H1 (cell line): ENCODE data around the gene CDCA7. TPM values are rescaled to one million over a fixed set of nuclear protein-coding genes. Genes with fewer than 3 reads are reported as not detected.
"Not testable (repeated sequence)": the region's sequence is repeated elsewhere in the genome, so short reads cannot be mapped to it uniquely, and the experiment has no call there.

ENCODE experiments used
- CTCF ChIA-PET: fragments of 300-600 bp; sonication (Branson Sonifier 250); formaldehyde crosslinking; loops from one replicate; lab custom pipeline; 2021; ENCODE audit not compliant: partially characterized antibody; lab: Charles Lee
- POLR2A ChIA-PET: fragments of 300-600 bp; sonication (Branson Sonifier 250); formaldehyde crosslinking; loops from one replicate; lab custom pipeline; 2021; ENCODE audit warnings: inconsistent platforms; ENCODE audit not compliant: partially characterized antibody; lab: Charles Lee
- DNase-seq, 2 experiments: peaks; one replicate each; pipeline versions ENCODE4 v3.0.0 to v3.0.0-alpha.2; 2010 to 2022; ENCODE audit warnings: low spot score in 2 of 2, low read depth in 1 of 2, mixed read lengths in 1 of 2
- FAIRE-seq: peaks from 2 replicates; lab custom pipeline; 2011; peaks lifted over from hg19 to GRCh38; lab: Jason Lieb, UNC
- H2AFZ ChIP-seq: 2 replicates; pipeline ENCODE4 v1.8.1; 2012; ENCODE audit warnings: low read length, inconsistent platforms
- H2AK5ac ChIP-seq: 2 replicates; pipeline ENCODE4 v1.6.1; 2013; ENCODE audit warnings: low read depth, low read length
- H2BK120ac ChIP-seq: replicated peaks from 2 replicates; pipeline ENCODE3; 2013; ENCODE audit warnings: low read depth, low read length, inconsistent platforms
- H2BK12ac ChIP-seq: 2 replicates; pipeline ENCODE4 v1.6.1; 2013; ENCODE audit warnings: low read depth, low read length
- H2BK15ac ChIP-seq: 2 replicates; pipeline ENCODE4 v1.6.1; 2013; ENCODE audit warnings: low read length
- H2BK20ac ChIP-seq: 2 replicates; pipeline ENCODE4 v1.6.1; 2013; ENCODE audit warnings: low read length
- H2BK5ac ChIP-seq: 2 replicates; pipeline ENCODE4 v1.6.1; 2013; ENCODE audit warnings: low read depth, low read length
- H3K14ac ChIP-seq: 2 replicates; pipeline ENCODE4 v1.6.1; 2013; ENCODE audit warnings: inconsistent platforms; ENCODE audit not compliant: insufficient read length
- H3K18ac ChIP-seq: 2 replicates; pipeline ENCODE4 v1.6.1; 2013; ENCODE audit warnings: low read length; ENCODE audit errors: extremely low read depth
- H3K23ac ChIP-seq: 2 replicates; pipeline ENCODE4 v1.6.1; 2013; ENCODE audit warnings: inconsistent platforms; ENCODE audit not compliant: insufficient read length
- H3K23me2 ChIP-seq: 2 replicates; pipeline ENCODE4 v1.6.1; 2013; ENCODE audit warnings: low read depth, low read length
- H3K27ac ChIP-seq: 2 replicates; pipeline ENCODE4 v1.6.1; 2011; ENCODE audit warnings: low read depth, low read length, inconsistent platforms
- H3K27me3 ChIP-seq, 4 experiments: replicated peaks in 1 of 4; 1 replicate in 1 of 4; 2 replicates in 3 of 4; pipeline versions ENCODE4 v1.6.1 to v1.8.1; 2011 to 2013; ENCODE audit warnings: low read length in 3 of 4, mild to moderate bottlenecking in 3 of 4, inconsistent platforms in 2 of 4, mixed read lengths in 2 of 4, moderate library complexity in 1 of 4; ENCODE audit not compliant: control insufficient read depth in 3 of 4, insufficient read depth in 3 of 4; ENCODE audit errors: extremely low read depth in 1 of 4
- H3K36me3 ChIP-seq, 4 experiments: 2 replicates each; pipeline versions ENCODE4 v1.6.1 to v1.8.1; 2011 to 2013; ENCODE audit warnings: mild to moderate bottlenecking in 4 of 4, low read length in 3 of 4, moderate library complexity in 2 of 4, control low read depth in 1 of 4, inconsistent platforms in 1 of 4; ENCODE audit not compliant: insufficient read depth in 4 of 4, control insufficient read depth in 2 of 4
- H3K4ac ChIP-seq: replicated peaks from 2 replicates; pipeline ENCODE3; 2013; ENCODE audit warnings: low read length, low read depth, mixed read lengths, inconsistent platforms; ENCODE audit not compliant: insufficient read length
- H3K4me1 ChIP-seq, 4 experiments: replicated peaks in 1 of 4; 1 replicate in 1 of 4; 2 replicates in 3 of 4; pipeline versions ENCODE4 v1.6.1 to v1.8.1; 2011 to 2013; ENCODE audit warnings: low read length in 3 of 4, inconsistent platforms in 2 of 4, mixed read lengths in 1 of 4; ENCODE audit not compliant: insufficient read depth in 4 of 4, control insufficient read depth in 3 of 4
- H3K4me2 ChIP-seq, 2 experiments: 2 replicates each; pipeline versions ENCODE4 v1.6.1 to v1.8.1; 2011 to 2013; ENCODE audit warnings: low read depth in 2 of 2, low read length in 2 of 2, control low read depth in 1 of 2, inconsistent platforms in 1 of 2, mild to moderate bottlenecking in 1 of 2; ENCODE audit not compliant: insufficient read depth in 1 of 2
- H3K4me3 ChIP-seq, 4 experiments: fragments of 200-600, 300-600 bp in 1 of 4; sonication (generic), shearing (Covaris generic), sonication (Bioruptor Twin) in 1 of 4; 2 replicates each; pipeline versions ENCODE4 v1.5.1 to v1.8.1; 2011 to 2016; ENCODE audit warnings: low read length in 4 of 4, low read depth in 3 of 4, control low read depth in 2 of 4, inconsistent platforms in 2 of 4, mild to moderate bottlenecking in 2 of 4, mixed read lengths in 1 of 4, moderate library complexity in 1 of 4; ENCODE audit not compliant: insufficient read depth in 2 of 4; ENCODE audit errors: extremely low read depth in 1 of 4
- H3K56ac ChIP-seq: replicated peaks from 2 replicates; pipeline ENCODE3; 2013; ENCODE audit warnings: low read depth, mild to moderate bottlenecking, mixed read lengths, low read length, inconsistent platforms; ENCODE audit not compliant: insufficient read length
- H3K79me1 ChIP-seq: 2 replicates; pipeline ENCODE4 v1.6.1; 2013; ENCODE audit warnings: low read depth, low read length, control low read depth
- H3K79me2 ChIP-seq, 2 experiments: 2 replicates each; pipeline versions ENCODE4 v1.6.1 to v1.8.1; 2012 to 2013; ENCODE audit warnings: low read length in 2 of 2, mild to moderate bottlenecking in 2 of 2, inconsistent platforms in 1 of 2; ENCODE audit not compliant: insufficient read depth in 2 of 2, control insufficient read depth in 1 of 2
- H3K9ac ChIP-seq, 4 experiments: replicated peaks in 1 of 4; 1 replicate in 1 of 4; 2 replicates in 3 of 4; pipeline versions ENCODE4 v1.6.1 to v1.8.1; 2011 to 2013; ENCODE audit warnings: low read depth in 3 of 4, low read length in 3 of 4, control low read depth in 2 of 4, mild to moderate bottlenecking in 2 of 4, moderate library complexity in 2 of 4, inconsistent platforms in 1 of 4; ENCODE audit errors: extremely low read depth in 1 of 4
- H3K9me3 ChIP-seq, 2 experiments: 2 replicates each; pipeline versions ENCODE4 v1.6.1 to v1.8.1; 2012 to 2013; ENCODE audit warnings: mild to moderate bottlenecking in 2 of 2, moderate library complexity in 2 of 2, control low read depth in 1 of 2, inconsistent platforms in 1 of 2, low read depth in 1 of 2, low read length in 1 of 2, mixed read lengths in 1 of 2; ENCODE audit not compliant: insufficient read depth in 2 of 2
- H4K20me1 ChIP-seq, 2 experiments: replicated peaks in 1 of 2; 2 replicates each; pipeline versions ENCODE3 to v1.8.1; 2011 to 2013; ENCODE audit warnings: inconsistent platforms in 2 of 2, low read length in 2 of 2, mild to moderate bottlenecking in 1 of 2; ENCODE audit not compliant: insufficient read depth in 2 of 2, control insufficient read depth in 1 of 2
- H4K5ac ChIP-seq: 2 replicates; pipeline ENCODE4 v1.6.1; 2013; ENCODE audit warnings: low read length, low read depth, mixed read lengths, inconsistent platforms; ENCODE audit not compliant: insufficient read length
- H4K8ac ChIP-seq: 2 replicates; pipeline ENCODE4 v1.8.0; 2013; ENCODE audit warnings: mild to moderate bottlenecking, moderate library complexity, low read length, inconsistent platforms; ENCODE audit not compliant: insufficient read depth; ENCODE audit errors: extremely low read depth
- H4K91ac ChIP-seq: replicated peaks from 2 replicates; pipeline ENCODE3; 2013; ENCODE audit warnings: low read length, mixed read lengths, inconsistent platforms; ENCODE audit not compliant: insufficient read length
- CBX8 ChIP-seq: fragments of 300-800, 300-1000 bp; sonication (generic); IDR thresholded peaks from 2 replicates; pipeline ENCODE4 v1.7.1; 2016; ENCODE audit warnings: low read depth, low read length, borderline replicate concordance
- GTF2F1 ChIP-seq: IDR thresholded peaks from 2 replicates; pipeline ENCODE4 v1.6.1; 2012; ENCODE audit warnings: low read depth, low read length, improper control_type of control experiment, borderline replicate concordance
- POLR2A ChIP-seq, 2 experiments: IDR thresholded peaks; 1 replicate in 1 of 2; 2 replicates in 1 of 2; pipeline ENCODE4 v1.6.1; 2011; ENCODE audit warnings: low read depth in 2 of 2, low read length in 2 of 2, mild to moderate bottlenecking in 2 of 2; ENCODE audit errors: control extremely low read depth in 1 of 2
- WGBS, 2 experiments: shearing (Covaris generic) in 1 of 2; methylation state at CpG; one replicate each; pipeline versions ENCODE4 v1.1.6 to v1.1.7; 2013 to 2015; ENCODE audit warnings: low lambda C conversion rate in 2 of 2, mixed read lengths in 2 of 2, inconsistent platforms in 1 of 2, low coverage in 1 of 2, missing lambda C conversion rate in 1 of 2; ENCODE audit not compliant: insufficient replicate concordance in 2 of 2, insufficient coverage in 1 of 2, insufficient read length in 1 of 2; ENCODE audit errors: extremely low coverage in 1 of 2, missing lambda C conversion rate in 1 of 2; 5-methylcytosine and 5-hydroxymethylcytosine counted together
- polyA plus RNA-seq, 7 experiments: library from polyadenylated mRNA; depleted of rRNA in 3 of 7; stranded (reverse) in 5 of 7; unstranded in 2 of 7; fragments of >200 nt in 5 of 7; fragments of 200-250 nt in 2 of 7; gene quantifications; 1 replicate in 5 of 7; 2 replicates in 1 of 7; 4 replicates in 1 of 7; pipeline versions ENCODE4 v1.2.1 to v1.2.3, GENCODE V29; 2011 to 2013; ENCODE audit warnings: missing spikeins in 2 of 7, mixed read lengths in 2 of 7
- total RNA-seq: library from RNA; stranded (reverse); fragmentation: NEBNext Ultra II Directional; extraction: Animal tissue kit (Norgen Biotek cat#: 25700); gene quantifications from 2 replicates; pipeline ENCODE4 v1.2.1, GENCODE V29; 2021

The CDCA7 gene
- total and polyA plus RNA-seq, 2 of the 8 experiments (the other 6 are each of a cell fraction or from before 2014, with no cell fraction given) = 64.4 to 80.4 TPM

GRCh38 chr2:173374634-173375033, 20.0 kb downstream of the CDCA7 start (continued):
- TF ChIP-seq GTF2F1 (no peak), POLR2A (IDR thresholded peaks at IDR 0.05; ENCODE audit: control extremely low read depth in 1 of 2, low read depth in 2 of 2, low read length in 2 of 2) (no peak), CBX8 (no peak)
- TF ChIP-seq, all 59 proteins: peak for 0

DNA sequence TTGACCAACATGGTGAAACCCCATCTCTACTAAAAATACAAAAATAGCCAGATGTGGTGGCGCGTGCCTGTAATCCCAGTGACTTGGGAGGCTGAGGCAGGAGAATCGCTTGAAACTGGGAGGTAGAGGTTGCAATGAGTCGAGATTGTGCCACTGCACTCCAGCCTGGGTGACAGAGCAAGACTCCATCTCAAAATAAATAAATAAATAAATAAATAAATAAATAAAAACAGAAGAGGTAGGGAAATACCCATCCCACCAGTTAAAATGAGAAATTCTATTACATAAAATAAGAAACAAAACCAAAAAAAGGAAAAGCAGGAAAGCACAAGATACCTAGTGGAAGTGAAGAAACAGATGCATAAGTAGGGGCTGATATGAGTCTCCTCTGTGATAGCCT, 30.9 kb downstream of the CDCA7 start:
- H2AFZ ChIP-seq, H3K4me2 ChIP-seq, H3K23ac ChIP-seq, H3K23me2 ChIP-seq, H3K4me1 ChIP-seq, H3K27me3 ChIP-seq, H2BK20ac ChIP-seq, H2BK12ac ChIP-seq, H2AK5ac ChIP-seq, H3K79me2 ChIP-seq, H3K27ac ChIP-seq, H3K9ac ChIP-seq, H3K9me3 ChIP-seq, H3K4ac ChIP-seq, H3K18ac ChIP-seq, DNase-seq, POLR2A ChIA-PET, H3K56ac ChIP-seq, H4K20me1 ChIP-seq, H3K36me3 ChIP-seq, H3K14ac ChIP-seq, H4K8ac ChIP-seq, H3K79me1 ChIP-seq, H2BK5ac ChIP-seq, H3K4me3 ChIP-seq, H4K91ac ChIP-seq, H4K5ac ChIP-seq, H2BK120ac ChIP-seq, H2BK15ac ChIP-seq, FAIRE-seq: not testable (repeated sequence)
- CTCF ChIA-PET = interaction anchor here (0.6 to 2.6 kb wide), 2 partner anchors 16 to 68 kb away, joined by 3 to 18 read pairs; no protein-coding TSS in a partner anchor
- WGBS, 2 experiments = 93% methylated on average over 4 of the region's 4 CpGs; no CpG with 5 or more reads in 1 of the 2 experiments
